H1 (cell line): ENCODE measurements around the gene CCL7. TPM values are rescaled to one million over a fixed set of nuclear protein-coding genes. Genes with fewer than 3 reads are reported as not detected.
A peak's percentile ranks its signal among the peaks of the same experiment; 100 is the strongest.

Source experiments
- CTCF ChIA-PET: fragments of 300-600 bp; sonication (Branson Sonifier 250); formaldehyde crosslinking; loops from one replicate; lab custom pipeline; 2021; ENCODE audit not compliant: partially characterized antibody; lab: Charles Lee
- POLR2A ChIA-PET: fragments of 300-600 bp; sonication (Branson Sonifier 250); formaldehyde crosslinking; loops from one replicate; lab custom pipeline; 2021; ENCODE audit warnings: inconsistent platforms; ENCODE audit not compliant: partially characterized antibody; lab: Charles Lee
- DNase-seq, 2 experiments: peaks; one replicate each; pipeline versions ENCODE4 v3.0.0 to v3.0.0-alpha.2; 2010 to 2022; ENCODE audit warnings: low spot score in 2 of 2, low read depth in 1 of 2, mixed read lengths in 1 of 2
- FAIRE-seq: peaks from 2 replicates; lab custom pipeline; 2011; peaks lifted over from hg19 to GRCh38; lab: Jason Lieb, UNC
- H2AFZ ChIP-seq: 2 replicates; pipeline ENCODE4 v1.8.1; 2012; ENCODE audit warnings: low read length, inconsistent platforms
- H2AK5ac ChIP-seq: 2 replicates; pipeline ENCODE4 v1.6.1; 2013; ENCODE audit warnings: low read depth, low read length
- H2BK120ac ChIP-seq: replicated peaks from 2 replicates; pipeline ENCODE3; 2013; ENCODE audit warnings: low read depth, low read length, inconsistent platforms
- H2BK12ac ChIP-seq: 2 replicates; pipeline ENCODE4 v1.6.1; 2013; ENCODE audit warnings: low read depth, low read length
- H2BK15ac ChIP-seq: 2 replicates; pipeline ENCODE4 v1.6.1; 2013; ENCODE audit warnings: low read length
- H2BK20ac ChIP-seq: 2 replicates; pipeline ENCODE4 v1.6.1; 2013; ENCODE audit warnings: low read length
- H2BK5ac ChIP-seq: 2 replicates; pipeline ENCODE4 v1.6.1; 2013; ENCODE audit warnings: low read depth, low read length
- H3K14ac ChIP-seq: 2 replicates; pipeline ENCODE4 v1.6.1; 2013; ENCODE audit warnings: inconsistent platforms; ENCODE audit not compliant: insufficient read length
- H3K18ac ChIP-seq: 2 replicates; pipeline ENCODE4 v1.6.1; 2013; ENCODE audit warnings: low read length; ENCODE audit errors: extremely low read depth
- H3K23ac ChIP-seq: 2 replicates; pipeline ENCODE4 v1.6.1; 2013; ENCODE audit warnings: inconsistent platforms; ENCODE audit not compliant: insufficient read length
- H3K23me2 ChIP-seq: 2 replicates; pipeline ENCODE4 v1.6.1; 2013; ENCODE audit warnings: low read depth, low read length
- H3K27ac ChIP-seq: 2 replicates; pipeline ENCODE4 v1.6.1; 2011; ENCODE audit warnings: low read depth, low read length, inconsistent platforms
- H3K27me3 ChIP-seq, 4 experiments: replicated peaks in 1 of 4; 1 replicate in 1 of 4; 2 replicates in 3 of 4; pipeline versions ENCODE4 v1.6.1 to v1.8.1; 2011 to 2013; ENCODE audit warnings: low read length in 3 of 4, mild to moderate bottlenecking in 3 of 4, inconsistent platforms in 2 of 4, mixed read lengths in 2 of 4, moderate library complexity in 1 of 4; ENCODE audit not compliant: control insufficient read depth in 3 of 4, insufficient read depth in 3 of 4; ENCODE audit errors: extremely low read depth in 1 of 4
- H3K36me3 ChIP-seq, 4 experiments: 2 replicates each; pipeline versions ENCODE4 v1.6.1 to v1.8.1; 2011 to 2013; ENCODE audit warnings: mild to moderate bottlenecking in 4 of 4, low read length in 3 of 4, moderate library complexity in 2 of 4, control low read depth in 1 of 4, inconsistent platforms in 1 of 4; ENCODE audit not compliant: insufficient read depth in 4 of 4, control insufficient read depth in 2 of 4
- H3K4ac ChIP-seq: replicated peaks from 2 replicates; pipeline ENCODE3; 2013; ENCODE audit warnings: low read length, low read depth, mixed read lengths, inconsistent platforms; ENCODE audit not compliant: insufficient read length
- H3K4me1 ChIP-seq, 4 experiments: replicated peaks in 1 of 4; 1 replicate in 1 of 4; 2 replicates in 3 of 4; pipeline versions ENCODE4 v1.6.1 to v1.8.1; 2011 to 2013; ENCODE audit warnings: low read length in 3 of 4, inconsistent platforms in 2 of 4, mixed read lengths in 1 of 4; ENCODE audit not compliant: insufficient read depth in 4 of 4, control insufficient read depth in 3 of 4
- H3K4me2 ChIP-seq, 2 experiments: 2 replicates each; pipeline versions ENCODE4 v1.6.1 to v1.8.1; 2011 to 2013; ENCODE audit warnings: low read depth in 2 of 2, low read length in 2 of 2, control low read depth in 1 of 2, inconsistent platforms in 1 of 2, mild to moderate bottlenecking in 1 of 2; ENCODE audit not compliant: insufficient read depth in 1 of 2
- H3K4me3 ChIP-seq, 4 experiments: fragments of 200-600, 300-600 bp in 1 of 4; sonication (generic), shearing (Covaris generic), sonication (Bioruptor Twin) in 1 of 4; 2 replicates each; pipeline versions ENCODE4 v1.5.1 to v1.8.1; 2011 to 2016; ENCODE audit warnings: low read length in 4 of 4, low read depth in 3 of 4, control low read depth in 2 of 4, inconsistent platforms in 2 of 4, mild to moderate bottlenecking in 2 of 4, mixed read lengths in 1 of 4, moderate library complexity in 1 of 4; ENCODE audit not compliant: insufficient read depth in 2 of 4; ENCODE audit errors: extremely low read depth in 1 of 4
- H3K56ac ChIP-seq: replicated peaks from 2 replicates; pipeline ENCODE3; 2013; ENCODE audit warnings: low read depth, mild to moderate bottlenecking, mixed read lengths, low read length, inconsistent platforms; ENCODE audit not compliant: insufficient read length
- H3K79me1 ChIP-seq: 2 replicates; pipeline ENCODE4 v1.6.1; 2013; ENCODE audit warnings: low read depth, low read length, control low read depth
- H3K79me2 ChIP-seq, 2 experiments: 2 replicates each; pipeline versions ENCODE4 v1.6.1 to v1.8.1; 2012 to 2013; ENCODE audit warnings: low read length in 2 of 2, mild to moderate bottlenecking in 2 of 2, inconsistent platforms in 1 of 2; ENCODE audit not compliant: insufficient read depth in 2 of 2, control insufficient read depth in 1 of 2
- H3K9ac ChIP-seq, 4 experiments: replicated peaks in 1 of 4; 1 replicate in 1 of 4; 2 replicates in 3 of 4; pipeline versions ENCODE4 v1.6.1 to v1.8.1; 2011 to 2013; ENCODE audit warnings: low read depth in 3 of 4, low read length in 3 of 4, control low read depth in 2 of 4, mild to moderate bottlenecking in 2 of 4, moderate library complexity in 2 of 4, inconsistent platforms in 1 of 4; ENCODE audit errors: extremely low read depth in 1 of 4
- H3K9me3 ChIP-seq, 2 experiments: 2 replicates each; pipeline versions ENCODE4 v1.6.1 to v1.8.1; 2012 to 2013; ENCODE audit warnings: mild to moderate bottlenecking in 2 of 2, moderate library complexity in 2 of 2, control low read depth in 1 of 2, inconsistent platforms in 1 of 2, low read depth in 1 of 2, low read length in 1 of 2, mixed read lengths in 1 of 2; ENCODE audit not compliant: insufficient read depth in 2 of 2
- H4K20me1 ChIP-seq, 2 experiments: replicated peaks in 1 of 2; 2 replicates each; pipeline versions ENCODE3 to v1.8.1; 2011 to 2013; ENCODE audit warnings: inconsistent platforms in 2 of 2, low read length in 2 of 2, mild to moderate bottlenecking in 1 of 2; ENCODE audit not compliant: insufficient read depth in 2 of 2, control insufficient read depth in 1 of 2
- H4K5ac ChIP-seq: 2 replicates; pipeline ENCODE4 v1.6.1; 2013; ENCODE audit warnings: low read length, low read depth, mixed read lengths, inconsistent platforms; ENCODE audit not compliant: insufficient read length
- H4K8ac ChIP-seq: 2 replicates; pipeline ENCODE4 v1.8.0; 2013; ENCODE audit warnings: mild to moderate bottlenecking, moderate library complexity, low read length, inconsistent platforms; ENCODE audit not compliant: insufficient read depth; ENCODE audit errors: extremely low read depth
- H4K91ac ChIP-seq: replicated peaks from 2 replicates; pipeline ENCODE3; 2013; ENCODE audit warnings: low read length, mixed read lengths, inconsistent platforms; ENCODE audit not compliant: insufficient read length
- WGBS, 2 experiments: shearing (Covaris generic) in 1 of 2; methylation state at CpG; one replicate each; pipeline versions ENCODE4 v1.1.6 to v1.1.7; 2013 to 2015; ENCODE audit warnings: low lambda C conversion rate in 2 of 2, mixed read lengths in 2 of 2, inconsistent platforms in 1 of 2, low coverage in 1 of 2, missing lambda C conversion rate in 1 of 2; ENCODE audit not compliant: insufficient replicate concordance in 2 of 2, insufficient coverage in 1 of 2, insufficient read length in 1 of 2; ENCODE audit errors: extremely low coverage in 1 of 2, missing lambda C conversion rate in 1 of 2; 5-methylcytosine and 5-hydroxymethylcytosine counted together
- polyA plus RNA-seq, 7 experiments: library from polyadenylated mRNA; depleted of rRNA in 3 of 7; stranded (reverse) in 5 of 7; unstranded in 2 of 7; fragments of >200 nt in 5 of 7; fragments of 200-250 nt in 2 of 7; gene quantifications; 1 replicate in 5 of 7; 2 replicates in 1 of 7; 4 replicates in 1 of 7; pipeline versions ENCODE4 v1.2.1 to v1.2.3, GENCODE V29; 2011 to 2013; ENCODE audit warnings: missing spikeins in 2 of 7, mixed read lengths in 2 of 7
- total RNA-seq: library from RNA; stranded (reverse); fragmentation: NEBNext Ultra II Directional; extraction: Animal tissue kit (Norgen Biotek cat#: 25700); gene quantifications from 2 replicates; pipeline ENCODE4 v1.2.1, GENCODE V29; 2021

The CCL7 gene
- total and polyA plus RNA-seq, 2 of the 8 experiments (the other 6 are each of a cell fraction or from before 2014, with no cell fraction given), result not detected

DNA sequence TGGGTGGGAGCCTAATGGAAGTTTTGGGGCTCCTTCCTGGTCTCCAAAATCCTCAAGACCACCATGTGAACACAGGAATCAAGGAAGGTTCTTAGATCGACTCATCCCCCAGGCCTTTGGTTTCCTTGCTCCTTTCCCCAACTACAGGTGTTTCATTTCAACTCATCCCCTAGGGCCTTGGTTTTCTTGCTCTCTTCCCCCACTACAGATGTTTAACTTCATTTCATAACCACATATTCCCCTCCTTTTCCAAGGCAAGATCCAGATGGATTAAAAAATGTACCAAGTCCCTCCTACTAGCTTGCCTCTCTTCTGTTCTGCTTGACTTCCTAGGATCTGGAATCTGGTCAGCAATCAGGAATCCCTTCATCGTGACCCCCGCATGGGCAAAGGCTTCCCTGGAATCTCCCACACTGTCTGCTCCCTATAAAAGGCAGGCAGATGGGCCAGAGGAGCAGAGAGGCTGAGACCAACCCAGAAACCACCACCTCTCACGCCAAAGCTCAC lies 15.3 kb downstream of the CCL7 start, which contains the start of gene CCL11:
Gene CCL11 (plus strand): TSS at position 457 of the 507 bp plus-strand sequence. CDS start 67 bp downstream, outside the sequence.
- Histone ChIP-seq H3K4me2 (no peak within 1 kb of the TSS), H3K9me3 (no peaks in the 10 kb centered on the region), H2BK120ac (no peak within 1 kb of the TSS), H2BK5ac (no peak within 1 kb of the TSS), H4K20me1 (no peaks in the 10 kb centered on the region), H2BK12ac (no peak within 1 kb of the TSS), H2AFZ (no peak within 1 kb of the TSS), H4K91ac (no peak within 1 kb of the TSS), H3K4me1 (no peaks in the 10 kb centered on the region), H2AK5ac (no peak within 1 kb of the TSS), H3K4ac (peak within 1 kb of the TSS; percentile 3), H2BK20ac (no peak within 1 kb of the TSS), H2BK15ac (no peak within 1 kb of the TSS), H3K79me2 (no peaks in the 10 kb centered on the region), H3K27me3 (no peaks in the 10 kb centered on the region), H3K79me1 (no peaks in the 10 kb centered on the region), H3K27ac (no peak within 1 kb of the TSS), H3K23ac (no peak within 1 kb of the TSS), H3K56ac (no peak within 1 kb of the TSS), H3K9ac (no peak within 1 kb of the TSS), H3K4me3 (no peak within 1 kb of the TSS), H4K8ac (no peak within 1 kb of the TSS), H3K14ac (no peak within 1 kb of the TSS), H4K5ac (no peak within 1 kb of the TSS), H3K23me2 (no peaks in the 10 kb centered on the region), H3K18ac (no peak within 1 kb of the TSS), H3K36me3 (no peaks in the 10 kb centered on the region)
- ChIA-PET POLR2A (no interaction called here), CTCF (interaction anchor here (1.1 to 1.9 kb wide), 2 partner anchors 22 to 76 kb away, joined by 4 to 9 read pairs; no protein-coding TSS in a partner anchor)
- 88% methylated on average over 4 of the region's 4 CpGs; no CpG with 5 or more reads in 1 of the 2 experiments for WGBS, 2 experiments
- DNase-seq (no peak), FAIRE-seq (no peak)
